ENCODE results near the gene PHC3. TPM values are rescaled to one million over a fixed set of nuclear protein-coding genes. Genes with fewer than 3 reads are reported as not detected.
A peak's percentile ranks its signal among the peaks of the same experiment; 100 is the strongest.

The PHC3 gene
- total RNA-seq, 3 donors from 2014 or later: 65.1 to 117 (median 87.2) TPM

DNA sequence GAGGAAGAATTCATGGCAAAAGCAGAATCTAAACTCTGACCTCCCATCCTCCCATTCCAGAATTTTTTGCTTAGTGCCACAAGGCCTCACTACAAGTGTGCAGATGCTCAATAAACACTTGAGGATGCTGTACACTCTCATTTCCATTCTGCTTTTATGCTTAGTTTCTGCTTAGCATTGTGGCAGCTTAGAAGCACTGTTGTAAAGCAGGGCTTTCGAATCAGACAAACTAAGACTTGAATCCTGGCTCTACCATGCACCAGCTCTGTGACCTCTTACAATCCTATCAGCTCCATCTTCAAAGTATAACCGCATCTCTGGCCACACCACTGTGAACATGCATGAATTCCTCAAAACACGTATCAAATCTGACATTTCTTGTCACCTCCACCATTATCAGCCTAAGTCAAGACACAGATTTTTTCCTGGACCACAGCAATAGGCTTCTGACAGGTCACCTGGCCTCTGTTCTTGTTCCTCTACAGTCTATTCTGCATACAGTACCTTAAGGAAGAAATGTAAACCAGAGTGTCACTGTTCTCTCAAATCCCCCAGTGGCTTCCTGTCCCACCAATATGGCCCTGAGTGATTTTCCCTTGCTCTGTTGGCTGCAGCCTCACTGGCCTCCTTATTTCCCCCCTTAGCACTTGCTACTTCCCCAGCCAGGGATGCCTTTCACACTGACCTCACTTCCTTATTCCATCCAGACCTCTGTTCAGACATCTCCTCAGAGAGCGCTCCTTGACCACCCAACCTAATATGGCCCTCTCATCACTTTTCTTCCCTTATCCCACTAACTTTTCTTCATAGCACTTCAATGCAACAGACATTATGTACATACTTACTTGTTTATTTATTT, 8.1 kb upstream of the PHC3 start:
- no peaks in the 10 kb centered on the region for H3K27me3 ChIP-seq
- intact Hi-C loops (cut with DNase I; ENCODE audit: low total_unique reads): no loop called here
- no peaks in the 10 kb centered on the region for H3K4me1 ChIP-seq
- H3K36me3 ChIP-seq: no peaks in the 10 kb centered on the region
- H3K4me3 ChIP-seq: no peak overlapping the region
- H3K27ac ChIP-seq: no peak overlapping the region
- H3K9me3 ChIP-seq: no peaks in the 10 kb centered on the region
- no peak for DNase-seq (ENCODE audit: low spot score in 2 of 2)
- TF ChIP-seq POLR2AphosphoS5 (IDR thresholded peaks at IDR 0.05): no peak
- no peak for TF ChIP-seq POLR2A (IDR thresholded peaks at IDR 0.05)
- TF ChIP-seq, protein P1, sequence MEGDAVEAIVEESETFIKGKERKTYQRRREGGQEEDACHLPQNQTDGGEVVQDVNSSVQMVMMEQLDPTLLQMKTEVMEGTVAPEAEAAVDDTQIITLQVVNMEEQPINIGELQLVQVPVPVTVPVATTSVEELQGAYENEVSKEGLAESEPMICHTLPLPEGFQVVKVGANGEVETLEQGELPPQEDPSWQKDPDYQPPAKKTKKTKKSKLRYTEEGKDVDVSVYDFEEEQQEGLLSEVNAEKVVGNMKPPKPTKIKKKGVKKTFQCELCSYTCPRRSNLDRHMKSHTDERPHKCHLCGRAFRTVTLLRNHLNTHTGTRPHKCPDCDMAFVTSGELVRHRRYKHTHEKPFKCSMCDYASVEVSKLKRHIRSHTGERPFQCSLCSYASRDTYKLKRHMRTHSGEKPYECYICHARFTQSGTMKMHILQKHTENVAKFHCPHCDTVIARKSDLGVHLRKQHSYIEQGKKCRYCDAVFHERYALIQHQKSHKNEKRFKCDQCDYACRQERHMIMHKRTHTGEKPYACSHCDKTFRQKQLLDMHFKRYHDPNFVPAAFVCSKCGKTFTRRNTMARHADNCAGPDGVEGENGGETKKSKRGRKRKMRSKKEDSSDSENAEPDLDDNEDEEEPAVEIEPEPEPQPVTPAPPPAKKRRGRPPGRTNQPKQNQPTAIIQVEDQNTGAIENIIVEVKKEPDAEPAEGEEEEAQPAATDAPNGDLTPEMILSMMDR (IDR thresholded peaks at IDR 0.05): no peak

DNA sequence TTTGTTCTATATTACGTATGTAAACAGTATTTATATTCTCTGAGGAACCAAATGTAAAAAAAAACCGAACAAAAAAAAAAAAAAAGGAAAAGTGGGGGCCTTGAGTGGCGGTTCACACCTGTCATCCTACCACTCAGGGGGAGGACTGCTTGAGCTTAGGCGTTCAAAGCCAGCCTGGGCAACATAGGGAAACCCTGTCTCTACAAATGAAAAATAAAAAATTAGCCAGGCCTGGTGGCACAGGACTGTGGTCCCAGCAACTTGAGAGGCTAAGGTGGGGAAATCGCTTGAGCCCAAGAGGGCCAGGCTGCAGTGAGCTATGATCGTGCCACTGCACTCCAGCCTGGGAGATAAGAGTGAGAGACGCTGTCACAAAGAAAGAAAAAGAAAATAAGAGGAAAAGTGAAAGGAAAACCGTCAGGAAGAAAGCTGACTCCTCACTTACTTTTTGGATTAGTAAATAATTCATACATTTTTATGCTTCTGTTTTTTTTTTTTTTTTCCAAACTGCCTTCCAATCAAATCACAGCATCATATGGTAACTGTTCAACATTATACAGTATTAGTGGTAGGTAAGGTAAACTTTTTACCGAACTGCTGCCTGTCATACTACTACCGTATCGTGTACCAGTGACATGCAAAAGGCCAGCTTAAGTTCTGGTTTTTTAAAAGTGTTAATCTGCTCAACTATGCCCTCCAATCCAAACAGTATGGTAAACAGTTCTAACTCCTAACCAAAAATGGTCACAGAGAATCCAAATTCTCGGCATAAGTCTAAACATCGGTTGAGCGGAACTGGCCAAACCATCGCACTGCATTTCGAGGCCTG, 1.2 kb downstream of the PHC3 start:
- Histone ChIP-seq H3K36me3 (no peaks in the 10 kb centered on the region), H3K9me3 (no peaks in the 10 kb centered on the region), H3K4me1 (no peaks in the 10 kb centered on the region), H3K27ac (peak overlapping the region; percentile 99), H3K27me3 (no peaks in the 10 kb centered on the region), H3K4me3 (peak overlapping the region; percentile 91 to 98 (median 97))
- TF ChIP-seq POLR2A (IDR thresholded peaks at IDR 0.05): no peak
- no peak for TF ChIP-seq POLR2AphosphoS5 (IDR thresholded peaks at IDR 0.05)
- TF ChIP-seq, protein P1 (IDR thresholded peaks at IDR 0.05): no peak
- intact Hi-C loops (cut with DNase I; ENCODE audit: low total_unique reads): no loop called here
- no peak for DNase-seq (ENCODE audit: low spot score in 2 of 2)

- intact Hi-C loops (cut with DNase I; ENCODE audit: low total_unique reads): no loop called here
- DNase-seq (ENCODE audit: low spot score in 2 of 2): no peak
- Histone ChIP-seq H3K36me3 (no peaks in the 10 kb centered on the region), H3K27me3 (no peaks in the 10 kb centered on the region), H3K4me1 (no peaks in the 10 kb centered on the region), H3K4me3 (peak overlapping the region in 2 of 3 donors; percentile 97 to 98), H3K27ac (peak overlapping the region in 1 of 2 donors; percentile 99), H3K9me3 (no peaks in the 10 kb centered on the region)
- TF ChIP-seq POLR2A (IDR thresholded peaks at IDR 0.05) (no peak), POLR2AphosphoS5 (IDR thresholded peaks at IDR 0.05) (no peak)
- TF ChIP-seq, protein P1 (IDR thresholded peaks at IDR 0.05): no peak
These were observed 2.1 kb downstream of the PHC3 start for GRCh38 chr3:170179432-170179831.

GRCh38 chr3:170178651-170179050, 2.9 kb downstream of the PHC3 start:
- H3K36me3 ChIP-seq: no peaks in the 10 kb centered on the region
- intact Hi-C loops (cut with DNase I; ENCODE audit: low total_unique reads): no loop called here
- H3K4me1 ChIP-seq: no peaks in the 10 kb centered on the region
- no peak overlapping the region for H3K27ac ChIP-seq
- TF ChIP-seq, protein P1 (IDR thresholded peaks at IDR 0.05): no peak
- TF ChIP-seq POLR2AphosphoS5 (IDR thresholded peaks at IDR 0.05): no peak
- TF ChIP-seq POLR2A (IDR thresholded peaks at IDR 0.05): no peak
- H3K4me3 ChIP-seq: peak overlapping the region in 1 of 3 donors; percentile 97
- no peak for DNase-seq (ENCODE audit: low spot score in 2 of 2)
- no peaks in the 10 kb centered on the region for H3K9me3 ChIP-seq
- H3K27me3 ChIP-seq: no peaks in the 10 kb centered on the region

DNA sequence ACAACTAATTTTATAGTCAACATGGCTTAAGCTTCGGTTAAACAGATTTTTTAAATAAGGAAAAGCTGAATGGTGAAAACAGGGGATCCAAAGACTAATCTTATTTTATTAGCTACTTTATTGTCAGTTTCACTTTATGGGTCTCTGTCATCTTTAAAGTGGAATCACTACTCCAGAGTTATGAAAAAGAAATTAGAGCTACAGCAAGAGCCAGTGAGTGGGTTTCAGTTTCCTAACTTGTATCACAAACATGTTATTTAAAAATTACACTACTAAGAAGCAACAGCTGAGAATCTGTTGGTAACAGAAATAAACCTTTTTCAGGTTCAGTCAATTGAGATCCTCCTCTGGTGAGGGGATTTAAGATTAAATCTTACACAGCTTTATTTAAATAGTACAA, 10.0 kb downstream of the PHC3 start:
- H3K36me3 ChIP-seq: no peaks in the 10 kb centered on the region
- intact Hi-C loops (cut with DNase I; ENCODE audit: low total_unique reads): no loop called here
- no peaks in the 10 kb centered on the region for H3K4me1 ChIP-seq
- H3K9me3 ChIP-seq: no peaks in the 10 kb centered on the region
- no peak overlapping the region for H3K4me3 ChIP-seq
- no peak overlapping the region for H3K27ac ChIP-seq
- no peak for TF ChIP-seq POLR2AphosphoS5 (IDR thresholded peaks at IDR 0.05)
- TF ChIP-seq POLR2A (IDR thresholded peaks at IDR 0.05): no peak
- TF ChIP-seq, protein P1 (IDR thresholded peaks at IDR 0.05): no peak
- no peak for DNase-seq (ENCODE audit: low spot score in 2 of 2)
- no peaks in the 10 kb centered on the region for H3K27me3 ChIP-seq
